Cerebellar nuclear complex (tissue), 1 donor: Measurements from ENCODE around the gene OR14K1.
"Not testable (repeated sequence)": the region's sequence is repeated elsewhere in the genome, so short reads cannot be mapped to it uniquely, and the experiment has no call there.

Source experiments
- DNase-seq, 2 experiments: peaks; one replicate each; lab custom pipeline; 2025; lab: John Stamatoyannopoulos, UW

OR14K1 gene

GRCh38 chr1:247738315-247738714, at the start of gene OR14K1:
OR14K1 (plus strand) TSS chr1:247738615; CDS start chr1:247738615, 0 bp downstream.
- DNase-seq, result no peak

DNA sequence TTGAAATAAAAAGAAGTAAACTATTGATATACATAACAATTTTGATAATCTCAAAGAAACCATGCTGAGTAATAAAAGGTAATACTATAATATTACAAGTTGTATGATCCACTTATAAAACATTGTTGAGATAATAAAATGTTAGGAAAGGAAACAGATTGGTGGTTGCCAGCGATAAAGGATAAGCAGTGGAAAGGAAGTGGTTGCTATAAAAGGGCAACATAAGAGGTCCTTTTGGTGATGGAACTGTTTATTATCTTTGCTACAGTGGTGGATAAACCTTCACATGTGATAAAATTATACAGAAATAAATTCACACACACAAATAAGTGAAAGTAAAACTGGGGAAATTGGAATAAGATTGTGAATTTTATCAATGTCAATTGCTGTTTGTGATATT, 37.1 kb upstream of the OR14K1 start:
- DNase-seq, result no peak

DNA sequence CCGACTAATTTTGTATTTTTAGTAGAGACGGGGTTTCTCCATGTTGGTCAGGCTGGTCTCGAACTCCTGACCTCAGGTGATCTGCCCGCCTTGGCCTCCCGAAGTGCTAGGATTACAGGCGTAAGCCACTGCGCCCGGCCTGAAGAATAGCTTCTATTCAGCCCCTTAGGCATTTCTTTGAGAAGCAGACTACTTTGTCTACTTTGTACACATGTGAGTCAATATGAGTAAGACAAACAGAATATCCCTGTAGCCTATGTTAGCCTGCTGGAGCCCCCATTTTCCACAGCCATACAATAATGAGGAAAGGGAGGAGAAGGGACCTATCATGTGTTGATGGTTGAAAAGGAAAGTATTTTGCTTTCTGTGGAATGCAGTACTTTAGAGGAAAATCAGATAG, 27.7 kb upstream of the OR14K1 start:
- DNase-seq, result not testable (repeated sequence)

DNA sequence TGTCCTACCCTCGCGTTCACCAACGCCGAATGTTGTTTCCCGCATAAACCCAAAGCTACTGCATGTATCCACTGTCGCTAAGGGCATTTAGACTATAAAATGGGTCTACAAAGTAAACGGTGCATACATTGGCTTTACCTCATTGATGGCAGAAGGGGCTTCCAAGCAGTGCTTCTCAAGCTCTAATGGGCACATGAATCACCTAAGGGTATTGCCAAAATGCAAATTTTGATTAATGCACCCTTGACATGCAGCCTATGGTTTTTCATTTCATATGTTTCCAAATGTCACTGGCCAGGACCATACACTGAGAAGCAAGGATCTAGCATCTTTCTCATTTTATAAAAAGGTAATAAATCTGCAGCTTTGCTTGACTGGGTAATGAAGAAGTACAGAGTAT, 24.7 kb upstream of the OR14K1 start:
- DNase-seq, result no peak

- no peak for DNase-seq
Measured at GRCh38 chr1:247716546-247716945, 21.9 kb upstream of the OR14K1 start, which contains the start of gene OR6F1. OR6F1 (minus strand) TSS chr1:247716646; CDS start chr1:247712755, 3,891 bp downstream.

DNA sequence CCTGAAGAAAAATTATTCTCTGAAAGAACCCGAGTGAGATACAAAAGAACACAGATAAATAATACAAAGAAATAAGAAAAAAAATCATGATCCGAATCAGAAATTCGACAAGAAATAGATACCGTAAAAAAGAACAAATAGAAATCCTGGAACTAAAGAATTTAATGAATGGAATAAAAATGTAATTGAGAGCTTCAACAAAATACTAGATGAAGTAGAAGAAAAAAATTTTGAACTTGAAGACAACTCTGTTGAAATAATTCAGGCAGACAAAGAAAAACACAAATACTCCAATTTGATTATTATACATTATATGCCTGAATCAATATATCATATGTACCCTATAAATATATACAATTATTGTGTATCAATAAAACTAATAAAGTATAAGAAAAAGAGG, 17.2 kb upstream of the OR14K1 start:
- DNase-seq, result no peak

GRCh38 chr1:247740721-247741120, 2.3 kb downstream of the OR14K1 start:
- DNase-seq, result no peak

DNA sequence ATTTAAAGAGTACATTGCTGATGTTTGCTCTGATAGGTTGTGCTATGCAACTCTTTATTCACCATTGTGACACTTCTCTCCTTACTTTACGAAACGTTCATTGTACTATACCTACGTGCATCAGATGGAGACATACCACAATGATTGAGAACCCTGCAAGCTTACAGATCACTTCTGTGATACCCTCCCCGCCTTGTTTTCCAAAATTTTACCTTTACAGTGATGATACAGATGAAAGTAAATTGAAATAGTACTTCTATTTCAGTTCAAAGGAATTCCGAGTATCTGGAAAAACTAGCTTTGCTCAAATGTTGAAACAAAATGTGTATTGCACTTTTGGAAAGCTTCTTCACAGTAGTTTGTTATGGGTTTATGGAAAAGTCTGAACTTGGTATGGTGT, 3.3 kb downstream of the OR14K1 start:
- DNase-seq, result no peak

GRCh38 chr1:247742215-247742760, 3.9 kb downstream of the OR14K1 start:
- DNase-seq, result not testable (repeated sequence)

DNA sequence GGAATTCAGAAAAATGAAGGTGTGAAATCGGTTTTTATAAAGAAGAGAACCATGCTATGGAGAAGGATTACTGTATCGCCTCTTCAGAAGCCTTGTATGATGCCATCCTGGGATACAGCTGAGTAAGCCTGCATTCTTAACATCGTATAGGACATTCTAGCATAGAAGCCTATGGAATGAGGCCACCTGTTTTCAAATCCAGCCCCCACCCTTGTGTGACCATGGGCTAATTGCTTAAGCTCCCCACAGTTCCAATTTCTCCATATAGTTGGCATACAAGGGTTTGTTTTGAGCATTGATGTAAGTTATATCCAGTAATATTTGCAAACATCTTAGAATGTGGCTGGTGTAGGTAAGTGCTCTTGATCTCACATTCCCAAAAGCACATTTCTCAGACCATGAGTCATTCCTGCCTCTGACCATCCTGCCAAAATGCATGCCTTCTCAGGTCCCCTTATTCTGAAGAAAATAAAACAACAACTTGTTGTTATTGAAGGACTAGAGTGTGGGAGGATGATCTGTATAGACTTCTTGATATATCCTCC, 8.0 kb downstream of the OR14K1 start:
- DNase-seq, result no peak

GRCh38 chr1:247747616-247748015, 9.2 kb downstream of the OR14K1 start:
- no peak for DNase-seq

DNA sequence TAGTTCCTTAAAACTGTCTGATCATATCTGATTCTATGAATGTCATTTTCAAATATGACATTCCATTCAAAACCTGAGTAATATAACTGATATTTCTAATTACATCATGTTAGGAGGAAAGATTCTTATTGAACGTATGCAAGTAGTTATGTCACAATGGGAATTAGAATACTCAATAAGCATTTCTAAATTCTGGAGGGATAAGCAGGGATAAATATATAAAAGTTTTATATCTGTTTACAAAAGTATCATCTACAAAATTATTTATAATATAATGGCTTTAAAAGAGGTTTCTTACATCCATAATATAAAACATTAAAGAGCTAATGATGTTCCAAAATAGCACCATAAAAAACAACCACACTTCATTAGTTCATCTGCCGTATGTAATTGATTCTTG, 9.6 kb downstream of the OR14K1 start, which contains the start of gene OR14A2:
Gene OR14A2, minus strand, starts transcription at position 101 of the 400 bp plus-strand sequence.
- DNase-seq, result no peak

DNA sequence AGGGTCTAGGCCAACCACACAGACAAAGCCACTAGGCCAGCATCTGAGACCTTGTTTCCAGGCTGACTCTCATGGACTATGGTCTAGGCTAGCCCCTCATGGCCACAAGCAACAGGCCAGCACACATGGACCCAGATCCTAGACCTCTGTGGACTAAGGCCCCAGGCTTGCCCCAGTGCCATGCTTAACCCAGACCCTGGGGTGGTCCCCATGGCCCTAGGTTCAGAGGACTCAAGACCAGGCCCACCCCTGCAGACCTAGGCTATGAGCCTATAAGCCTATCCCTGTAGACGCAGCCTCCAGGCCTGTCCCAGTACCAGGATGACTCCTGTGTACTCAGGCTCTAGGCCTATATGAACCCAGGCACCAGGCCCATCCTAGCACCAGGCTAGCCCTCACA, 11.5 kb downstream of the OR14K1 start:
- no peak for DNase-seq

DNA sequence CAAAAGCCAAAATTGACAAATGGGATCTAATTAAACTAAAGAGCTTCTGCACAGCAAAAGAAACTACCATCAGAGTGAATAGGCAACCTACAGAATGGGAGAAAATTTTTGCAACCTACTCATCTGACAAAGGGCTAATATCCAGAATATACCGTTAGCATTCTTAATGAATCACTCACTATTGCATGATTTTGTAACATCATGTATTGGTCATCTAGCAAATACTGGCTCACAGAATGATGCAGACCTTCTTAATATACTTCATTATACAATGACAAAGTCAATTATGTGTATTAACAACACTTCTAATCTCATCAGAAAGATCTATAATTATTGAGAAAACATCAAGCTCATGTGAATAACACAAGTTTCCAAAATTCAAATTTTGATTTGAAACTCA, 15.9 kb downstream of the OR14K1 start:
- DNase-seq, result not testable (repeated sequence)

- no peak for DNase-seq
Measured at GRCh38 chr1:247760456-247760855, 22.0 kb downstream of the OR14K1 start, which contains the start of gene OR1C1. OR1C1 (minus strand) TSS chr1:247760556; CDS start chr1:247758406, 2,150 bp downstream.

DNA sequence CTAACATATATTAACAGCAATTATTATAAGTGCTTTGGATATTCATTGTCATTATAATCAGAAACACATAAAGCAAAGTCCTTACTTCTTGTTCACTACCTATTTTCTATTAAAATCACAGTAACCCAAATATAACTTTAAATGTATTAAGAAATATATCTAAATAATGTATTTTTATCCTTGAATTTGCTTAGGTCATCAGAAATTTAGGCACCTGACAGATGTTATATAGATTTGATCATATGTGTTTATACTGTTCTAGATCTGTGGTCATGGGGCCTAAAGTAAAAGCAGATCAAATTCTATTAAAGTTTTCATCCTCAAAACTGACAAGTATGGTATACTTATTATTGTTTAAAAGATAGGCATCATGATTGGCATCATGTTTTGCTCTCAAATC, 31.2 kb downstream of the OR14K1 start:
- DNase-seq, result no peak
